ENCODE results near the gene RASGEF1B.

The RASGEF1B gene

GRCh38 chr4:81380437-81380836, 91.3 kb downstream of the RASGEF1B start:
- DNase-seq = no peak

- no peak for DNase-seq
Observed at GRCh38 chr4:81378386-81378785, 93.3 kb downstream of the RASGEF1B start.

- no peak for DNase-seq
Observed at GRCh38 chr4:81377191-81377590, 94.5 kb downstream of the RASGEF1B start.

GRCh38 chr4:81376720-81377119, 95.0 kb downstream of the RASGEF1B start:
- DNase-seq = no peak

Data from NCI-H187 (cell line).